Measurements from ENCODE around the gene TRPM2. TPM values are rescaled to one million over a fixed set of nuclear protein-coding genes. Genes with fewer than 3 reads are reported as not detected.

TRPM2 gene
- total and polyA plus RNA-seq, 2 donors (not counting 3 experiments of a cell fraction or from before 2014, with no cell fraction given), result not detected

- no peaks in the 10 kb centered on the region for H3K27me3 ChIP-seq (ENCODE audit: control insufficient read depth in 2 of 2, insufficient read depth in 2 of 2, low read length in 2 of 2)
- dilution Hi-C loops (cut with MboI; ENCODE audit: extremely low pct_ligation_motif_present, low sequenced_read_pairs) (no loop called here), intact Hi-C loops (cut with micrococcal nuclease) (no loop called here)
- no peak overlapping the region for H3K4me3 ChIP-seq (replicated peaks in 1 of 3; ENCODE audit: insufficient read depth in 1 of 3, low read depth in 1 of 3, low read length in 3 of 3)
- no peak overlapping the region for H3K27ac ChIP-seq (ENCODE audit: insufficient read depth, low read depth, low read length)
- H3K4me2 ChIP-seq (ENCODE audit: insufficient read depth, low read length), result no peak overlapping the region
- no peaks in the 10 kb centered on the region for H4K20me1 ChIP-seq (replicated peaks; ENCODE audit: control insufficient read depth, extremely low read depth, insufficient read depth, low read length)
- TF ChIP-seq CTCF (IDR thresholded peaks at IDR 0.05; ENCODE audit: extremely low read depth in 1 of 2, insufficient read depth in 1 of 2, low read depth in 1 of 2, low read length in 2 of 2) (no peak), JUN (IDR thresholded peaks at IDR 0.05; ENCODE audit: borderline replicate concordance, insufficient read depth, insufficient read length, low read depth) (no peak), GATA2 (IDR thresholded peaks at IDR 0.05; ENCODE audit: insufficient read depth, insufficient read length, low read depth, low read length) (no peak), MAX (IDR thresholded peaks at IDR 0.05; ENCODE audit: insufficient read depth, insufficient read length) (no peak), EZH2 (IDR thresholded peaks at IDR 0.05; ENCODE audit: borderline replicate concordance, low read depth, low read length, severe bottlenecking) (no peak), FOS (IDR thresholded peaks at IDR 0.05; ENCODE audit: borderline replicate concordance, insufficient read depth, low read length) (no peak), MYC (IDR thresholded peaks at IDR 0.05; ENCODE audit: low read depth, low read length) (no peak), POLR2A (IDR thresholded peaks at IDR 0.05; ENCODE audit: low read depth, low read length) (no peak), POLR2AphosphoS5 (IDR thresholded peaks at IDR 0.05; ENCODE audit: insufficient read depth, low read depth, low read length) (no peak)
- H3K9ac ChIP-seq (replicated peaks; ENCODE audit: extremely low read depth, insufficient read depth, low read length), result no peak overlapping the region
- BruUV-seq (replicated peaks), result no TSS peak
- FAIRE-seq, result no peak
- no peaks in the 10 kb centered on the region for H3K4me1 ChIP-seq (ENCODE audit: control insufficient read depth, extremely low read depth, insufficient read depth, low read length)
- POLR2A ChIA-PET, result no interaction called here
- CTCF ChIA-PET, result no interaction called here
- H3K9me3 ChIP-seq (replicated peaks; ENCODE audit: control insufficient read depth, insufficient read depth, low read length), result no peaks in the 10 kb centered on the region
- H3K79me2 ChIP-seq (ENCODE audit: control insufficient read depth, insufficient read depth, low read length), result no peaks in the 10 kb centered on the region
- H2AFZ ChIP-seq (ENCODE audit: low read depth, low read length), result no peak overlapping the region
- no peak for DNase-seq (ENCODE audit: low read depth, low spot score)
- H3K36me3 ChIP-seq (ENCODE audit: control insufficient read depth in 2 of 2, extremely low read depth in 1 of 2, insufficient read depth in 2 of 2, low read length in 2 of 2), result no peaks in the 10 kb centered on the region
- H3K9me1 ChIP-seq (replicated peaks; ENCODE audit: control insufficient read depth, extremely low read depth, insufficient read depth, low read length), result no peaks in the 10 kb centered on the region
Measured at GRCh38 chr21:44374601-44375280, 21.3 kb downstream of the TRPM2 start.

All from endothelial cell of umbilical vein (primary cell).